Retinal pigment epithelial cell (primary cell): ENCODE measurements around the gene PRKAG3.

Experiments used
- DNase-seq: peaks from one replicate; pipeline ENCODE4 v3.0.0-alpha.2; 2010; ENCODE audit warnings: low read depth
- H3K4me3 ChIP-seq: 2 replicates; pipeline ENCODE4 v1.5.1; 2011; ENCODE audit warnings: mild to moderate bottlenecking, low read length, control low read depth, moderate library complexity
- CTCF ChIP-seq: conservative IDR thresholded peaks from 2 replicates; pipeline ENCODE4 v1.5.1; 2011; ENCODE audit warnings: low read depth, low read length, control low read depth, inconsistent platforms

Gene PRKAG3

GRCh38 chr2:218821605-218822211 is 9.9 kb downstream of the PRKAG3 start:
- no peak overlapping the region for H3K4me3 ChIP-seq
- no peak for DNase-seq
- no peak for TF ChIP-seq CTCF

- no peak overlapping the region for H3K4me3 ChIP-seq
- DNase-seq: no peak
- TF ChIP-seq CTCF: no peak
Observed at GRCh38 chr2:218820746-218821369, 10.7 kb downstream of the PRKAG3 start.

GRCh38 chr2:218819093-218819492 is 12.5 kb downstream of the PRKAG3 start:
- no peak for TF ChIP-seq CTCF
- no peak overlapping the region for H3K4me3 ChIP-seq
- DNase-seq: no peak

GRCh38 chr2:218816561-218817011 is 15.0 kb downstream of the PRKAG3 start:
- no peak for DNase-seq
- no peak for TF ChIP-seq CTCF
- no peak overlapping the region for H3K4me3 ChIP-seq

- H3K4me3 ChIP-seq: no peak overlapping the region
- TF ChIP-seq CTCF: no peak
- DNase-seq: no peak
Observed at GRCh38 chr2:218815649-218816048, 16.0 kb downstream of the PRKAG3 start.

- no peak for DNase-seq
- no peak overlapping the region for H3K4me3 ChIP-seq
- no peak for TF ChIP-seq CTCF
Observed at GRCh38 chr2:218815244-218815637, 16.4 kb downstream of the PRKAG3 start.
